Endodermal cell (in vitro differentiated cells): Measurements from ENCODE around the gene CAPSL. TPM values are rescaled to one million over a fixed set of nuclear protein-coding genes. Genes with fewer than 3 reads are reported as not detected.
A peak's percentile ranks its signal among the peaks of the same experiment; 100 is the strongest.
"Not testable (repeated sequence)": the region's sequence is repeated elsewhere in the genome, so short reads cannot be mapped to it uniquely, and the experiment has no call there.

Source experiments
- DNase-seq: peaks from one replicate; pipeline ENCODE4 v3.0.0-alpha.2; 2017
- H3K27ac ChIP-seq: 2 replicates; pipeline ENCODE4 v1.5.1; 2013; ENCODE audit warnings: mild to moderate bottlenecking, low read depth, low read length, moderate library complexity
- H3K27me3 ChIP-seq: 2 replicates; pipeline ENCODE4 v1.6.1; 2013; ENCODE audit warnings: mild to moderate bottlenecking, low read length, moderate library complexity; ENCODE audit not compliant: insufficient read depth, control insufficient read depth, poor library complexity, severe bottlenecking
- H3K36me3 ChIP-seq: 2 replicates; pipeline ENCODE4 v1.7.0; 2013; ENCODE audit warnings: mild to moderate bottlenecking, low read length, moderate library complexity; ENCODE audit not compliant: control insufficient read depth, insufficient read depth
- H3K4me1 ChIP-seq: one replicate; pipeline ENCODE4 v1.7.0; 2013; ENCODE audit warnings: low read length; ENCODE audit not compliant: control insufficient read depth, insufficient read depth
- H3K4me3 ChIP-seq: 2 replicates; pipeline ENCODE4 v1.5.1; 2013; ENCODE audit warnings: mild to moderate bottlenecking, low read length, moderate library complexity
- H3K9ac ChIP-seq: 2 replicates; pipeline ENCODE4 v1.6.1; 2013; ENCODE audit warnings: mild to moderate bottlenecking, low read length, moderate library complexity; ENCODE audit not compliant: poor library complexity, severe bottlenecking; ENCODE audit errors: extremely low read depth
- H3K9me3 ChIP-seq: 2 replicates; pipeline ENCODE4 v1.6.1; 2013; ENCODE audit warnings: mild to moderate bottlenecking, low read length, moderate library complexity; ENCODE audit not compliant: control insufficient read depth
- H3K27ac Mint-ChIP-seq: 2 replicates; pipeline ENCODE4 v1.8.0; 2020; ENCODE audit warnings: mixed read lengths
- H3K27me3 Mint-ChIP-seq: 2 replicates; pipeline ENCODE4 v1.8.0; 2021; ENCODE audit warnings: mild to moderate bottlenecking, mixed read lengths; ENCODE audit not compliant: insufficient read depth
- H3K36me3 Mint-ChIP-seq: 2 replicates; pipeline ENCODE4 v1.8.0; 2020; ENCODE audit warnings: low read depth, mixed read lengths
- H3K4me1 Mint-ChIP-seq: 2 replicates; pipeline ENCODE4 v1.8.0; 2020; ENCODE audit warnings: mixed read lengths
- H3K4me3 Mint-ChIP-seq: 2 replicates; pipeline ENCODE4 v1.8.0; 2020; ENCODE audit warnings: mild to moderate bottlenecking, moderate library complexity, mixed read lengths
- H3K9me3 Mint-ChIP-seq: 2 replicates; pipeline ENCODE4 v1.8.0; 2020; ENCODE audit warnings: mild to moderate bottlenecking, mixed read lengths
- WGBS, 2 experiments: methylation state at CpG; one replicate each; pipeline versions ENCODE4 v1.1.5 to v1.1.7; 2013; ENCODE audit warnings: missing lambda C conversion rate in 2 of 2, mixed read lengths in 1 of 2; ENCODE audit not compliant: insufficient coverage in 1 of 2, insufficient read length in 1 of 2; 5-methylcytosine and 5-hydroxymethylcytosine counted together
- total RNA-seq, 2 donors: library from RNA; stranded (reverse); fragmentation: NEBNext Ultra II Directional in 1 of 2; extraction: Animal tissue kit (Norgen Biotek cat#: 25700) in 1 of 2; gene quantifications; 2 replicates in 1 of 2; 3 replicates in 1 of 2; pipeline ENCODE4 v1.2.1, GENCODE V29; 2021
- TF ChIP-seq, protein P1 (sequence below): fragments of 200-600 bp; sonication (generic); conservative IDR thresholded peaks from 2 replicates; pipeline ENCODE4 v1.5.0; 2021; ENCODE audit warnings: antibody characterized with exemption, mild to moderate bottlenecking

Gene CAPSL
- total RNA-seq, 2 donors from 2014 or later, result not detected

DNA sequence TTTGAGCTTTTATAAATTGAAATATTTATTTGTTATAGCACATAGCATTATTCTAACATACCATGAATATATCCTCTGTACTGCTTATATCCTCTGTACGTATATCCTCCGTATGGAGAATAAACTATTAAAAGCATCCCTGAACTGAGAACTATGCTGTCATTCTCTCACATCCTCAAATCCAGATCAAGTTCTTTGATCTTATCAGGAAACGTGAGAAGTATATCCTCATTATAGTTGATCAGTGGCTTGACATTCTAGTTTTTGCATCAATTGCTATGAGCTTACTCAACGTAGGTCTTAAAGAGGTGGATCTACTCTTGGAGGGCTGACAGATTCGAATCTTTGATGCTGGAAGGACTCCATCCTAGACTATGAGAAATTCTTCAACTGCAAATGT lies 44.3 kb downstream of the CAPSL start:
- H3K9me3 Mint-ChIP-seq, result peaks cover 13% of the 10 kb centered on the region
- Histone ChIP-seq H3K27me3 (no peaks in the 10 kb centered on the region), H3K4me1 (peaks cover 3% of the 10 kb centered on the region), H3K9me3 (peaks cover 8% of the 10 kb centered on the region), H3K36me3 (no peaks in the 10 kb centered on the region), H3K9ac (no peak overlapping the region), H3K4me3 (no peak overlapping the region), H3K27ac (no peak overlapping the region)
- no peaks in the 10 kb centered on the region for H3K36me3 Mint-ChIP-seq
- no peak for DNase-seq
- H3K27me3 Mint-ChIP-seq, result no peaks in the 10 kb centered on the region
- TF ChIP-seq, protein P1, sequence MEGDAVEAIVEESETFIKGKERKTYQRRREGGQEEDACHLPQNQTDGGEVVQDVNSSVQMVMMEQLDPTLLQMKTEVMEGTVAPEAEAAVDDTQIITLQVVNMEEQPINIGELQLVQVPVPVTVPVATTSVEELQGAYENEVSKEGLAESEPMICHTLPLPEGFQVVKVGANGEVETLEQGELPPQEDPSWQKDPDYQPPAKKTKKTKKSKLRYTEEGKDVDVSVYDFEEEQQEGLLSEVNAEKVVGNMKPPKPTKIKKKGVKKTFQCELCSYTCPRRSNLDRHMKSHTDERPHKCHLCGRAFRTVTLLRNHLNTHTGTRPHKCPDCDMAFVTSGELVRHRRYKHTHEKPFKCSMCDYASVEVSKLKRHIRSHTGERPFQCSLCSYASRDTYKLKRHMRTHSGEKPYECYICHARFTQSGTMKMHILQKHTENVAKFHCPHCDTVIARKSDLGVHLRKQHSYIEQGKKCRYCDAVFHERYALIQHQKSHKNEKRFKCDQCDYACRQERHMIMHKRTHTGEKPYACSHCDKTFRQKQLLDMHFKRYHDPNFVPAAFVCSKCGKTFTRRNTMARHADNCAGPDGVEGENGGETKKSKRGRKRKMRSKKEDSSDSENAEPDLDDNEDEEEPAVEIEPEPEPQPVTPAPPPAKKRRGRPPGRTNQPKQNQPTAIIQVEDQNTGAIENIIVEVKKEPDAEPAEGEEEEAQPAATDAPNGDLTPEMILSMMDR, result no peak
- no peak overlapping the region for H3K27ac Mint-ChIP-seq
- WGBS, 2 experiments, result 92 to 97% methylated on average over 5 of the region's 5 CpGs
- no peak overlapping the region for H3K4me3 Mint-ChIP-seq
- no peaks in the 10 kb centered on the region for H3K4me1 Mint-ChIP-seq

DNA sequence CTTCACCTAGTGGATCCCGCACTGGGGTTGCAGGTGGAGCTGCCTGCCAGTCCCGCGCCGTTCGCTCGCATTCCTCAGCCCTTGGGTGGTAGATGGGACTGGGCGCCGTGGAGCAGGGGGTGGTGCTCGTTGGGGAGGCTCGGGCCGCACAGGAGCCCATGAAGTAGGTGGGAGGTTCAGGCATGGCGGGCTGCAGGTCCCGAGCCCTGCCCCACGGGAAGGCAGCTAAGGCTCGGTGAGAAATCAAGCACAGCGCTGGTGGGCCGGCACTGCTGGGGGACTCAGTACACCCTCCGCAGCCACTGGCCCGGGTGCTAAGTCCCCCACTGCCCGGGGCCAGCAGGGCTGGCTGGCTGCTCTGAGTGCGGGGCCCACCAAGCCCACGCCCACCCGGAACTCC lies 45.6 kb downstream of the CAPSL start:
- not testable (repeated sequence) for H3K4me3 ChIP-seq, H3K4me1 Mint-ChIP-seq, H3K9me3 ChIP-seq, DNase-seq, H3K27me3 ChIP-seq, H3K4me1 ChIP-seq, H3K36me3 Mint-ChIP-seq, H3K9ac ChIP-seq, H3K4me3 Mint-ChIP-seq, H3K27me3 Mint-ChIP-seq, H3K27ac ChIP-seq, H3K36me3 ChIP-seq, H3K27ac Mint-ChIP-seq
- peaks cover 13% of the 10 kb centered on the region for H3K9me3 Mint-ChIP-seq
- 94% methylated on average over 21 of the region's 23 CpGs; no CpG with 5 or more reads in 1 of the 2 experiments for WGBS, 2 experiments

DNA sequence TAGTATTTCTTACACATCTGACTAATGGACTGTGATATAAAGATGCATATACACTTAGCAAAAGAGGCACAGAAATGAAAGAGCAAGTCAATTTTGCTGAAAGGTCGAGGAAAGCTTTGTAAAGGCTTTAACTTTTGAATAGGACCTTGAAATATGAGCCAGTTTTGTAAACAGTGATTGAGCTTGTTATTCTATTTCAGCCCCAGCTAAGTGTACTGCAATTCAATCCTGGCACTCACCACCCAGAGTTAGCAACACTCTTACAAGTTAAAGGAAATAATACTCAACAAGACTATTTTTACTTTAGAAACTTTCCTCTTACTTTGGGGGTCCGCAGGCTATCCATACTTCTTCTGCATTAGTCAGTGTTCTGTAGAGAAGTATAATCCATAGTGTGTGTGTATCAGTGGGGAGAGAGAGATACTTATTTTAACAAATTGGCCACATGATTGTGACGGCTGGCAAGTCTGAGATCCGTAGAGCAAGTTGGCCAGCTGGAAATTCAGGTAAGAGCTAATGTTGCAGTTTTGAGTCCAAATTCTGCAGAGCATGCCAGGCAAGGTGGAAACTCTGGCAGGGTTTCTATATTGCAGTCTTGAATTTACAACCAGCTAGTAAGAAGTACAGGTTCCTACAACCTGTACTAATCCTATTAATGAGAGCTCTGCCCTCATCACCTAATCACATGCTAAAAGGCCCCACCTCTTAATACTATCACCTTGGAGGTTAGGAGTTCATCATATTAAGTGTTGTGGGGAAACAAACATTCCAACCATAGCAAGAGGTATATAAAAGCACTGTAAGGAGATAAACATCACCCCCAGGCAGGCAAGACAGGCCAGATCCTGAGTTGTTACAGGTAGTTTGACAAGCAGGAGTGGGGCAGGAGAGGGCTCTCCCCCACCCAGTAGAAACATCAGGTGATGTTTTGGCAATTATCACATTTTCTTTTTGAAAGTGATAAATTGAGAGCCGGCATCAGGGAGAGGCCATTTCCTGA lies 48.1 kb downstream of the CAPSL start:
- Mint-ChIP-seq H3K4me1 (no peaks in the 10 kb centered on the region), H3K27ac (no peak overlapping the region), H3K4me3 (no peak overlapping the region), H3K36me3 (no peaks in the 10 kb centered on the region), H3K27me3 (no peaks in the 10 kb centered on the region), H3K9me3 (peaks cover 13% of the 10 kb centered on the region)
- Histone ChIP-seq H3K4me3 (peak overlapping the region; percentile 14), H3K9ac (no peak overlapping the region), H3K36me3 (no peaks in the 10 kb centered on the region), H3K27me3 (no peaks in the 10 kb centered on the region), H3K9me3 (peaks cover 8% of the 10 kb centered on the region), H3K4me1 (peaks cover 4% of the 10 kb centered on the region), H3K27ac (no peak overlapping the region)
- TF ChIP-seq, protein P1, result no peak
- 92% methylated on average over 4 to 5 of the region's 5 CpGs for WGBS, 2 experiments
- DNase-seq, result no peak
